ENCODE results near the gene ZFYVE28. TPM values are rescaled to one million over a fixed set of nuclear protein-coding genes. Genes with fewer than 3 reads are reported as not detected.

The ZFYVE28 gene
- total and polyA plus RNA-seq, 8 donors: 4.9 to 88.8 (median 7.3) TPM

- WGBS, 5 donors: 76 to 88% (median 82%) methylated on average over 22 to 30 of the region's 30 CpGs
Observed at GRCh38 chr4:2353222-2354107, 65.0 kb downstream of the ZFYVE28 start.

GRCh38 chr4:2352729-2353221 lies 65.7 kb downstream of the ZFYVE28 start:
- 81 to 89% (median 84%) methylated on average over 5 of the region's 5 CpGs for WGBS, 5 donors

More at GRCh38 chr4:2353222-2354107, 65.0 kb downstream of the ZFYVE28 start:
- no peak overlapping the region for H3K4me3 ChIP-seq
- no peaks in the 10 kb centered on the region for H3K27me3 ChIP-seq
- TF ChIP-seq CTCF (IDR thresholded peaks at IDR 0.05) (no peak), POLR2A (IDR thresholded peaks at IDR 0.05) (no peak), POLR2AphosphoS5 (IDR thresholded peaks at IDR 0.05) (no peak), EP300 (IDR thresholded peaks at IDR 0.05) (no peak)
- no peak for DNase-seq
- H3K4me1 ChIP-seq: no peaks in the 10 kb centered on the region
- intact Hi-C loops (cut with DNase I; ENCODE audit: low total_unique reads): no loop called here
- no peak overlapping the region for H3K27ac ChIP-seq
- no peaks in the 10 kb centered on the region for H3K36me3 ChIP-seq
- no peaks in the 10 kb centered on the region for H3K9me3 ChIP-seq

GRCh38 chr4:2352171-2352570 lies 66.3 kb downstream of the ZFYVE28 start:
- H3K4me1 ChIP-seq: no peaks in the 10 kb centered on the region
- H3K36me3 ChIP-seq: no peaks in the 10 kb centered on the region
- WGBS, 5 donors: 88 to 96% (median 94%) methylated on average over 10 of the region's 10 CpGs
- no peak overlapping the region for H3K4me3 ChIP-seq
- no peaks in the 10 kb centered on the region for H3K9me3 ChIP-seq
- no peak for TF ChIP-seq POLR2AphosphoS5 (IDR thresholded peaks at IDR 0.05)
- no peaks in the 10 kb centered on the region for H3K27me3 ChIP-seq
- intact Hi-C loops (cut with DNase I; ENCODE audit: low total_unique reads): no loop called here
- no peak overlapping the region for H3K27ac ChIP-seq
- DNase-seq: no peak

More at GRCh38 chr4:2352729-2353221, 65.7 kb downstream of the ZFYVE28 start:
- H3K27me3 ChIP-seq: no peaks in the 10 kb centered on the region
- no peak for DNase-seq
- H3K4me3 ChIP-seq: no peak overlapping the region
- TF ChIP-seq CTCF (IDR thresholded peaks at IDR 0.05) (no peak), POLR2A (IDR thresholded peaks at IDR 0.05) (no peak), POLR2AphosphoS5 (IDR thresholded peaks at IDR 0.05) (no peak), EP300 (IDR thresholded peaks at IDR 0.05) (no peak)
- H3K9me3 ChIP-seq: no peaks in the 10 kb centered on the region
- no peaks in the 10 kb centered on the region for H3K4me1 ChIP-seq
- no peaks in the 10 kb centered on the region for H3K36me3 ChIP-seq
- no peak overlapping the region for H3K27ac ChIP-seq
- intact Hi-C loops (cut with DNase I; ENCODE audit: low total_unique reads): no loop called here

- TF ChIP-seq CTCF (IDR thresholded peaks at IDR 0.05): no peak
- DNase-seq: no peak
- WGBS, 5 donors: 77 to 96% (median 88%) methylated on average over 4 of the region's 4 CpGs
- intact Hi-C loops (cut with DNase I; ENCODE audit: low total_unique reads): no loop called here
- no peaks in the 10 kb centered on the region for H3K36me3 ChIP-seq
- no peak overlapping the region for H3K27ac ChIP-seq
- H3K27me3 ChIP-seq: no peaks in the 10 kb centered on the region
- no peak overlapping the region for H3K4me3 ChIP-seq
- H3K4me1 ChIP-seq: no peaks in the 10 kb centered on the region
- peaks cover 0 to 5% (median 0%) of the 10 kb centered on the region in 4 donors for H3K9me3 ChIP-seq
Observed at GRCh38 chr4:2350982-2351381, 67.5 kb downstream of the ZFYVE28 start.

GRCh38 chr4:2348786-2349185 lies 69.7 kb downstream of the ZFYVE28 start:
- H3K4me3 ChIP-seq: no peak overlapping the region
- no peak overlapping the region for H3K27ac ChIP-seq
- DNase-seq: no peak
- TF ChIP-seq EP300 (IDR thresholded peaks at IDR 0.05): no peak
- TF ChIP-seq CTCF (IDR thresholded peaks at IDR 0.05): no peak
- TF ChIP-seq POLR2AphosphoS5 (IDR thresholded peaks at IDR 0.05): no peak
- TF ChIP-seq POLR2A (IDR thresholded peaks at IDR 0.05): no peak
- H3K27me3 ChIP-seq: no peaks in the 10 kb centered on the region
- peaks cover 0 to 5% (median 0%) of the 10 kb centered on the region in 4 donors for H3K9me3 ChIP-seq
- H3K36me3 ChIP-seq: no peaks in the 10 kb centered on the region
- intact Hi-C loops (cut with DNase I; ENCODE audit: low total_unique reads): no loop called here
- WGBS, 5 donors: 75 to 87% (median 80%) methylated on average over 3 of the region's 3 CpGs
- no peaks in the 10 kb centered on the region for H3K4me1 ChIP-seq

All from stomach (tissue), 9 donors.